NCI-H2227 treated with DMSO at 0.1 percent for 48 hours (cell line): ENCODE results near the gene BPIFB4.
"Not testable (repeated sequence)": the region's sequence is repeated elsewhere in the genome, so short reads cannot be mapped to it uniquely, and the experiment has no call there.

Source experiments
- DNase-seq: peaks from one replicate; lab custom pipeline; 2025; lab: John Stamatoyannopoulos, UW

The BPIFB4 gene

GRCh38 chr20:33079259-33079658 is at the start of gene BPIFB4:
Gene BPIFB4 (plus strand): TSS chr20:33079643. CDS start chr20:33081527, 1,884 bp downstream.
- DNase-seq = no peak

GRCh38 chr20:33030076-33030475 is 49.4 kb upstream of the BPIFB4 start:
- DNase-seq = no peak

- DNase-seq = no peak
These were observed 48.9 kb upstream of the BPIFB4 start for GRCh38 chr20:33030569-33030968.

GRCh38 chr20:33031531-33031930 is 47.9 kb upstream of the BPIFB4 start, which contains the start of gene BPIFB6:
Gene BPIFB6 (plus strand): TSS chr20:33031648. CDS start chr20:33031648, 0 bp downstream.
- DNase-seq = no peak

- no peak for DNase-seq
These were observed 46.9 kb upstream of the BPIFB4 start for GRCh38 chr20:33032555-33032954.

GRCh38 chr20:33033381-33033780 is 46.1 kb upstream of the BPIFB4 start:
- DNase-seq = no peak

- no peak for DNase-seq
These were observed 45.3 kb upstream of the BPIFB4 start for GRCh38 chr20:33034115-33034514.

GRCh38 chr20:33034901-33035492 is 44.4 kb upstream of the BPIFB4 start:
- DNase-seq = no peak

- no peak for DNase-seq
These were observed 42.0 kb upstream of the BPIFB4 start for GRCh38 chr20:33037456-33037855.

GRCh38 chr20:33038243-33038642 is 41.2 kb upstream of the BPIFB4 start:
- no peak for DNase-seq

- DNase-seq = no peak
These were observed 37.0 kb upstream of the BPIFB4 start for GRCh38 chr20:33042430-33042829.

GRCh38 chr20:33042983-33043730 is 36.3 kb upstream of the BPIFB4 start:
- no peak for DNase-seq

- DNase-seq = no peak
These were observed 35.7 kb upstream of the BPIFB4 start for GRCh38 chr20:33043731-33044181.

- DNase-seq = not testable (repeated sequence)
These were observed 34.2 kb upstream of the BPIFB4 start for GRCh38 chr20:33045129-33045721.

GRCh38 chr20:33046412-33046811 is 33.0 kb upstream of the BPIFB4 start:
- no peak for DNase-seq

- no peak for DNase-seq
These were observed 28.1 kb upstream of the BPIFB4 start for GRCh38 chr20:33051333-33051732.

- DNase-seq = no peak
These were observed 25.9 kb upstream of the BPIFB4 start, which contains the start of gene BPIFB3 for GRCh38 chr20:33053291-33054106. Gene BPIFB3 (plus strand): TSS chr20:33053903. CDS start chr20:33055436, 1,533 bp downstream.

- DNase-seq = no peak
These were observed 25.1 kb upstream of the BPIFB4 start for GRCh38 chr20:33054381-33054780.

GRCh38 chr20:33054791-33055190 is 24.7 kb upstream of the BPIFB4 start:
- no peak for DNase-seq

- no peak for DNase-seq
These were observed 20.3 kb upstream of the BPIFB4 start for GRCh38 chr20:33059136-33059535.

- DNase-seq = no peak
These were observed 19.6 kb upstream of the BPIFB4 start for GRCh38 chr20:33059741-33060390.

GRCh38 chr20:33061658-33062028 is 17.8 kb upstream of the BPIFB4 start:
- no peak for DNase-seq
